Tibial artery (tissue), 4 donors: ENCODE results near the gene PLEKHN1.

Source experiments
- DNase-seq, 2 donors: peaks; one replicate each; pipeline ENCODE4 v3.0.0-alpha.2; 2019
- H3K27ac ChIP-seq, 2 donors: fragments of 200-600 bp; sonication (generic) in 1 of 2; 1 replicate in 1 of 2; 2 replicates in 1 of 2; pipeline ENCODE4 v1.5.1; 2018 to 2019; ENCODE audit warnings: mild to moderate bottlenecking in 1 of 2
- H3K27me3 ChIP-seq, 2 donors: fragments of 200-600 bp; sonication (generic) in 1 of 2; one replicate each; pipeline versions ENCODE4 v1.5.1 to v1.6.0; 2016 to 2019
- H3K36me3 ChIP-seq, 3 donors: fragments of 200-600 bp; sonication (generic) in 2 of 3; one replicate each; pipeline ENCODE4 v1.5.1; 2016 to 2019; ENCODE audit warnings: mild to moderate bottlenecking in 2 of 3
- H3K4me1 ChIP-seq, 4 donors: fragments of 200-600 bp; sonication (generic) in 2 of 4; 1 replicate in 3 of 4; 2 replicates in 1 of 4; pipeline ENCODE4 v1.5.1; 2016 to 2019
- H3K4me3 ChIP-seq, 2 donors: fragments of 200-600 bp; sonication (generic) in 1 of 2; 1 replicate in 1 of 2; 2 replicates in 1 of 2; pipeline ENCODE4 v1.5.1; 2018 to 2019; ENCODE audit warnings: mild to moderate bottlenecking in 2 of 2
- H3K9me3 ChIP-seq, 3 donors: fragments of 200-600 bp; sonication (generic) in 1 of 3; one replicate each; pipeline ENCODE4 v1.5.1; 2016 to 2019
- CTCF ChIP-seq, 2 experiments: fragments of 200-600 bp in 1 of 2; fragments of 450-650 bp in 1 of 2; IDR thresholded peaks; one replicate each; pipeline ENCODE4 v1.5.1; 2017 to 2019; ENCODE audit warnings: antibody characterized with exemption in 2 of 2, mild to moderate bottlenecking in 1 of 2, moderate library complexity in 1 of 2
- intact Hi-C: fragments of 100-400 bp; cut with DNase I; formaldehyde crosslinking; loops from one replicate; pipeline ENCODE4 v1.15.0; 2023; ENCODE audit warnings: low total_unique reads

The PLEKHN1 gene

GRCh38 chr1:923991-924655 is 42.2 kb upstream of the PLEKHN1 start:
- intact Hi-C loops: loop anchor here (2.0 kb wide), 1 partner anchor 19 kb away; no protein-coding TSS in a partner anchor
- Histone ChIP-seq H3K27me3 (peaks cover 0 to 61% of the 10 kb centered on the region in 2 donors), H3K4me1 (peaks cover 3 to 60% (median 46%) of the 10 kb centered on the region in 4 donors)

GRCh38 chr1:924656-925560 is 41.4 kb upstream of the PLEKHN1 start:
- peaks cover 0 to 53% of the 10 kb centered on the region in 2 donors for H3K27me3 ChIP-seq
- no peak for TF ChIP-seq CTCF (IDR thresholded peaks at IDR 0.05)
- H3K27ac ChIP-seq: peak overlapping the region; percentile 50 to 64
- no peaks in the 10 kb centered on the region for H3K9me3 ChIP-seq
- H3K4me1 ChIP-seq: peaks cover 3 to 60% (median 45%) of the 10 kb centered on the region in 4 donors
- no peaks in the 10 kb centered on the region for H3K36me3 ChIP-seq
- intact Hi-C loops: no loop called here
- peak overlapping the region; percentile 50 to 66 for H3K4me3 ChIP-seq
- no peak for DNase-seq

More at GRCh38 chr1:923991-924655, 42.2 kb upstream of the PLEKHN1 start:
- no peak for TF ChIP-seq CTCF (IDR thresholded peaks at IDR 0.05)
- Histone ChIP-seq H3K4me3 (peak overlapping the region; percentile 50 to 66), H3K27ac (peak overlapping the region; percentile 50 to 64), H3K9me3 (no peaks in the 10 kb centered on the region), H3K36me3 (no peaks in the 10 kb centered on the region)
- no peak for DNase-seq

- peak in 1 of 2 donors; percentile 51 for DNase-seq
- H3K36me3 ChIP-seq: no peaks in the 10 kb centered on the region
- peak overlapping the region; percentile 50 to 66 for H3K4me3 ChIP-seq
- no peak for TF ChIP-seq CTCF (IDR thresholded peaks at IDR 0.05)
- H3K27ac ChIP-seq: peak overlapping the region in 1 of 2 donors; percentile 50
- intact Hi-C loops: no loop called here
- peaks cover 0 to 44% of the 10 kb centered on the region in 2 donors for H3K27me3 ChIP-seq
- no peaks in the 10 kb centered on the region for H3K9me3 ChIP-seq
- peaks cover 3 to 51% (median 38%) of the 10 kb centered on the region in 4 donors for H3K4me1 ChIP-seq
Measured at GRCh38 chr1:925561-926421, 40.5 kb upstream of the PLEKHN1 start.

GRCh38 chr1:927234-927633 is 39.0 kb upstream of the PLEKHN1 start:
- no peak overlapping the region for H3K27ac ChIP-seq
- no peaks in the 10 kb centered on the region for H3K9me3 ChIP-seq
- no peak for TF ChIP-seq CTCF (IDR thresholded peaks at IDR 0.05)
- no peak for DNase-seq
- intact Hi-C loops: no loop called here
- H3K4me1 ChIP-seq: peaks cover 3 to 37% (median 28%) of the 10 kb centered on the region in 4 donors
- H3K36me3 ChIP-seq: no peaks in the 10 kb centered on the region
- H3K4me3 ChIP-seq: no peak overlapping the region
- peaks cover 0 to 44% of the 10 kb centered on the region in 2 donors for H3K27me3 ChIP-seq

GRCh38 chr1:927748-928147 is 38.5 kb upstream of the PLEKHN1 start:
- H3K36me3 ChIP-seq: no peaks in the 10 kb centered on the region
- H3K27me3 ChIP-seq: peaks cover 0 to 45% of the 10 kb centered on the region in 2 donors
- H3K4me1 ChIP-seq: peaks cover 3 to 35% (median 26%) of the 10 kb centered on the region in 4 donors
- no peak for TF ChIP-seq CTCF (IDR thresholded peaks at IDR 0.05)
- DNase-seq: no peak
- intact Hi-C loops: no loop called here
- no peak overlapping the region for H3K27ac ChIP-seq
- H3K4me3 ChIP-seq: no peak overlapping the region
- no peaks in the 10 kb centered on the region for H3K9me3 ChIP-seq
